ENCODE data around the gene SGIP1. TPM values are rescaled to one million over a fixed set of nuclear protein-coding genes. Genes with fewer than 3 reads are reported as not detected.
"Not testable (repeated sequence)": the region's sequence is repeated elsewhere in the genome, so short reads cannot be mapped to it uniquely, and the experiment has no call there.

SGIP1 gene
- total and polyA plus RNA-seq, 7 experiments from 2014 or later: not detected

DNA sequence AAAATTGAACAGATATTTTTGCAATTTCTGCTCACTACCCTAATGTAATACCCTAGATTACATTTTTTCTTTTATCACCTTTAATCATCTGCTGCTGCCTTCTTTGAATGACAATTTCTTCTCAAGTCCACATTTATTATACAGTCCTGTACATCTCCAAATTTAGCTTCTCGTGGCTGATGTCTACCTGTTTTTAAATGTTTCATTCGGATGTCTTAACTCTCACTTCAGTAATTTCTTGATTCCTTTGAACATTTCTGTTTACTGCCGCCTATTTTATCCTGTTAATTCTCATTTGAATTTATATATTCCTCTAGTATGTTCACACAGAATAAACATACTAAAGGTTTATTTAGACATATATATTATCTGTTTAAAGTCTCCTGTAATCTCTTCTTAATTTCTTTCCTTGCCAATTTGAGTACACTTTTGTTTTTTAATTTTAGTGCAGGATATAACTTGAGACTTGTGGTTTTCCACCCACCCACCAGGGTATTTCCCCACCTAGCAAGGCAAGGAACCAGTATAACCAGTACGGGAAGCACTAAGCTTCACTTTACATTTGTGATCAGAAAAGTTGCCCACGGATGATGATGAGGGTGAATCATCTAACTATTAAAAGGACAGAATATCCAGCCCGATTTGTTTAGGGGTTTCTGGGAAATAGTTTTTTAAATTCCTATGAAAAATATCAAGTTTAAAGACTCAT is 254.4 kb downstream of the SGIP1 start:
- ChIA-PET CTCF (interaction anchor here (0.6 to 1.7 kb wide), 4 partner anchors 10 to 510 kb away, joined by 3 to 6 read pairs (median 4); no protein-coding TSS in a partner anchor), POLR2A (interaction anchor here (0.9 kb wide), 1 partner anchor 8 kb away, joined by 4 read pairs; no protein-coding TSS in a partner anchor)
- Mint-ChIP-seq H3K36me3 (no peaks in the 10 kb centered on the region), H3K27me3 (no peaks in the 10 kb centered on the region), H3K4me1 (peaks cover 11 to 26% (median 14%) of the 10 kb centered on the region in 7 donors), H3K4me3 (peak overlapping the region; percentile 6 to 87 (median 64)), H3K9me3 (peaks cover 0 to 3% (median 0%) of the 10 kb centered on the region in 11 donors), H3K27ac (peak overlapping the region; percentile 11 to 73 (median 44))
- ATAC-seq (peak; percentile 86), DNase-seq (peak in 8 of 9 donors; percentile 21 to 61 (median 42))
- no peak overlapping the region for H3K4me3 ChIP-seq (ENCODE audit: low read length)
- intact Hi-C loops (cut with micrococcal nuclease): no loop called here
- peaks cover 0 to 6% of the 10 kb centered on the region in 2 donors for H3K4me1 ChIP-seq (ENCODE audit: control insufficient read depth in 2 of 2, insufficient read depth in 2 of 2, low read length in 2 of 2)
- no peaks in the 10 kb centered on the region for H3K36me3 ChIP-seq (ENCODE audit: control insufficient read depth in 2 of 3, insufficient read depth in 3 of 3, low read length in 3 of 3)
- no peaks in the 10 kb centered on the region for H3K9me3 ChIP-seq (ENCODE audit: control insufficient read depth in 2 of 3, low read length in 3 of 3)
- no peaks in the 10 kb centered on the region for H3K27me3 ChIP-seq (ENCODE audit: control insufficient read depth in 2 of 2, insufficient read depth in 2 of 2, low read length in 2 of 2)
- no peak overlapping the region for H3K27ac ChIP-seq (ENCODE audit: low read depth, low read length)

DNA sequence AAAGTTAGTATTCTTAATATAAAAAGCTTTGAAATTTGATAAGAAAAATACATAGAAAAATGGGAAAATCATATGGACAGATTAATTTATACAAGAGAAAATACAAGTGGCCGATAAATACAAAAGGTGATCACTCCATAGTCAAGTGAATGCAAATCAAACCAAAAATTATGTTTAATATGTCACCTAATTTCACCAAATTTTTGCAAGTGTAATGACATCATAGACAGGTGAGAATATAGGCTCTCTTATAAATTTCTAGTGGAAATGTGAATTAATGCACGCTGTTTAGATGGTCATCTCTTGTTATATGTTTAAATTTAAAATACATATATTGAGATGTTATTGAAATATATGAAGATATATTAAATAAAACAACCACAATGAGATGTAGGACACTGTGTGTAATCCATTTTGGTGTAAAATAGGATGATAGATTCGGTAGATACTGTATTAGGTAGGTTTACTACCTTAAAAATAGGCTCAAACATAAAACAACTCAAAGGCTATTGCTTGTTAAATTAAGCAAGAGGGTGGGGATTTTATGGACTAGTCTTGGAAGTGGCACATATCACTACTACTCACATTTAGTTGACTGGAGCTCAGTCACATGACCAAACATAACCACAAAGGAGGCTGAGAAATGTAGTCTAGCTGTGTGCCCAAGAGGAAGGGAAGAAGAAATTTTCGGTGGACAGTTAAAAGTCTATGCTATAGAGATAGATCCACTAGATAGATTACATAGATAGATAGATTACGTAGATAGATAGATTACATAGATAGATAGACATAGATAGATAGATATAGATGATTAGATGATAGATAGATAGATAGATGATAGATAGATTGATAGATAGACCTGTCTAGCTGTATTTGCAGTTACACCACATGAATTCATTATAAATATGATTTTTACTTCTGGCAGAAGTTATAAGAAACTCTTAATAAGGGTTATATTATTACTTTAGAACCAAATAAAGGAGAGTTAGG is 258.0 kb downstream of the SGIP1 start:
- H3K36me3 ChIP-seq (ENCODE audit: control insufficient read depth in 2 of 3, insufficient read depth in 3 of 3, low read length in 3 of 3): no peaks in the 10 kb centered on the region
- Mint-ChIP-seq H3K36me3 (no peaks in the 10 kb centered on the region), H3K27ac (no peak overlapping the region), H3K9me3 (peaks cover 0 to 7% (median 0%) of the 10 kb centered on the region in 11 donors), H3K4me3 (no peak overlapping the region), H3K27me3 (no peaks in the 10 kb centered on the region), H3K4me1 (peaks cover 11 to 18% (median 12%) of the 10 kb centered on the region in 7 donors)
- DNase-seq: no peak
- ChIA-PET POLR2A (interaction anchor here (0.7 to 1.0 kb wide), 2 partner anchors 9 to 38 kb away, joined by 3 to 5 read pairs; partner anchors contain the start of gene INSL5), CTCF (interaction anchor here (0.9 kb wide), 1 partner anchor 9 kb away, joined by 3 read pairs; the partner anchor contains the start of gene INSL5)
- peaks cover 0 to 6% of the 10 kb centered on the region in 2 donors for H3K4me1 ChIP-seq (ENCODE audit: control insufficient read depth in 2 of 2, insufficient read depth in 2 of 2, low read length in 2 of 2)
- H3K4me3 ChIP-seq (ENCODE audit: low read length): no peak overlapping the region
- no peaks in the 10 kb centered on the region for H3K9me3 ChIP-seq (ENCODE audit: control insufficient read depth in 2 of 3, low read length in 3 of 3)
- no peak overlapping the region for H3K27ac ChIP-seq (ENCODE audit: low read depth, low read length)
- no peak for ATAC-seq
- intact Hi-C loops (cut with micrococcal nuclease): no loop called here
- no peaks in the 10 kb centered on the region for H3K27me3 ChIP-seq (ENCODE audit: control insufficient read depth in 2 of 2, insufficient read depth in 2 of 2, low read length in 2 of 2)

DNA sequence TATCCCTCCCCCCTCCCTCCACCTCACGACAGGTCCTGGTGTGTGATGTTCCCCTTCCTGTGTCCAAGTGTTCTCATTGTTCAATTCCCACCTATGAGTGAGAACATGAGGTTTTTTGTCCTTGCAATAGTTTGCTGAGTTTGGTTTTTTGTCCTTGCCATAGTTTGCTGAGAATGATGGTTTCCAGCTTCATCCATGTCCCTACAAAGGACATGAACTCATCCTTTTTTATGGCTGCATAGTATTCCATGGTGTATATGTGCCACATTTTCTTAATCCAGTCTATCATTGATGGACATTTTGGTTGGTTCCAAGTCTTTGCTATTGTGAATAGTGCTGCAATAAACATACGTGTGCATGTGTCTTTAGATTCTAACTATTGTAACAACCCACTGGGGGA is 261.9 kb downstream of the SGIP1 start:
- H3K4me1 Mint-ChIP-seq; H3K27ac Mint-ChIP-seq; H3K4me3 ChIP-seq (ENCODE audit: low read length); H3K9me3 ChIP-seq (ENCODE audit: control insufficient read depth in 2 of 3, low read length in 3 of 3); DNase-seq; H3K4me1 ChIP-seq (ENCODE audit: control insufficient read depth in 2 of 2, insufficient read depth in 2 of 2, low read length in 2 of 2); H3K36me3 Mint-ChIP-seq; H3K27me3 ChIP-seq (ENCODE audit: control insufficient read depth in 2 of 2, insufficient read depth in 2 of 2, low read length in 2 of 2); H3K4me3 Mint-ChIP-seq; H3K27ac ChIP-seq (ENCODE audit: low read depth, low read length); H3K9me3 Mint-ChIP-seq; H3K27me3 Mint-ChIP-seq; CTCF ChIA-PET; H3K36me3 ChIP-seq (ENCODE audit: control insufficient read depth in 2 of 3, insufficient read depth in 3 of 3, low read length in 3 of 3); ATAC-seq; intact Hi-C loops (cut with micrococcal nuclease): not testable (repeated sequence)
- POLR2A ChIA-PET: interaction anchor here (0.7 kb wide), 1 partner anchor 1022 kb away, joined by 5 read pairs; no protein-coding TSS in a partner anchor

Small RNA genes lying within 50 kb of the gene (microRNA-seq; reads per million reads assigned to microRNA genes)
- gene MIR3117 (ENCODE audit: borderline microRNAs expressed): not detected

Other genes with a start within 250 kb of the SGIP1 start
- gene DYNLT5, start 218.3 kb downstream of the SGIP1 start, total RNA-seq: under 1 TPM in 1 of 5 experiments, not detected in 4; 0.46 TPM
- gene DYNLT5, start 218.3 kb downstream of the SGIP1 start, polyA plus RNA-seq: not detected